Stromal cell of bone marrow (primary cell): Measurements from ENCODE around the gene FDXACB1.

Experiments
- DNase-seq: peaks from one replicate; pipeline ENCODE4 v3.0.0-alpha.2; 2012; ENCODE audit warnings: low read depth

FDXACB1 gene

GRCh38 chr11:111843661-111844060 lies 35.3 kb downstream of the FDXACB1 start:
- no peak for DNase-seq

GRCh38 chr11:111841370-111842053 lies 37.5 kb downstream of the FDXACB1 start:
- peak; percentile 65 for DNase-seq

- DNase-seq = no peak
Observed at GRCh38 chr11:111840143-111840542, 38.8 kb downstream of the FDXACB1 start.

- DNase-seq = no peak
Observed at GRCh38 chr11:111838054-111838453, 40.9 kb downstream of the FDXACB1 start.

- no peak for DNase-seq
Observed at GRCh38 chr11:111837366-111837891, 41.5 kb downstream of the FDXACB1 start.

GRCh38 chr11:111836721-111837120 lies 42.2 kb downstream of the FDXACB1 start:
- DNase-seq = no peak

- no peak for DNase-seq
Observed at GRCh38 chr11:111836162-111836561, 42.8 kb downstream of the FDXACB1 start.

- DNase-seq = no peak
Observed at GRCh38 chr11:111835665-111836064, 43.3 kb downstream of the FDXACB1 start.

- no peak for DNase-seq
Observed at GRCh38 chr11:111834432-111835163, 44.4 kb downstream of the FDXACB1 start.

GRCh38 chr11:111833524-111833923 lies 45.4 kb downstream of the FDXACB1 start:
- no peak for DNase-seq

GRCh38 chr11:111829185-111829968 lies 49.6 kb downstream of the FDXACB1 start:
- DNase-seq = no peak

GRCh38 chr11:111826322-111826950 lies 52.5 kb downstream of the FDXACB1 start:
- no peak for DNase-seq
